Endothelial cell of umbilical vein (primary cell): ENCODE data around the gene IZUMO2.
"Not testable (repeated sequence)": the region's sequence is repeated elsewhere in the genome, so short reads cannot be mapped to it uniquely, and the experiment has no call there.

Experiments used
- CTCF ChIP-seq, 2 donors: IDR thresholded peaks; 1 replicate in 1 of 2; 2 replicates in 1 of 2; pipeline ENCODE4 v1.5.1; 2011; ENCODE audit warnings: low read length in 2 of 2, mild to moderate bottlenecking in 2 of 2, moderate library complexity in 2 of 2, control low read depth in 1 of 2, inconsistent platforms in 1 of 2, low read depth in 1 of 2; ENCODE audit not compliant: insufficient read depth in 1 of 2; ENCODE audit errors: extremely low read depth in 1 of 2
- EZH2 ChIP-seq: IDR thresholded peaks from 2 replicates; pipeline ENCODE4 v1.6.1; 2012; ENCODE audit warnings: borderline replicate concordance, low read depth, mild to moderate bottlenecking, moderate library complexity, low read length, inconsistent platforms; ENCODE audit not compliant: severe bottlenecking
- MAX ChIP-seq: IDR thresholded peaks from 2 replicates; pipeline ENCODE4 v1.6.1; 2011; ENCODE audit not compliant: insufficient read depth, insufficient read length
- POLR2A ChIP-seq: IDR thresholded peaks from 2 replicates; pipeline ENCODE4 v1.6.1; 2012; ENCODE audit warnings: low read depth, mild to moderate bottlenecking, control low read depth, low read length

- not testable (repeated sequence) for TF ChIP-seq POLR2A; CTCF (IDR thresholded peaks at IDR 0.05; ENCODE audit: extremely low read depth in 1 of 2, insufficient read depth in 1 of 2, low read depth in 1 of 2, low read length in 2 of 2); EZH2; MAX
These were observed 29.3 kb downstream of the IZUMO2 start for GRCh38 chr19:50133518-50134492.
